NCI-H1092 (cell line): Measurements from ENCODE around the gene OR14K1.
"Not testable (repeated sequence)": the region's sequence is repeated elsewhere in the genome, so short reads cannot be mapped to it uniquely, and the experiment has no call there.

Experiments used
- DNase-seq: peaks from one replicate; lab custom pipeline; 2025; lab: John Stamatoyannopoulos, UW

The OR14K1 gene, protein sequence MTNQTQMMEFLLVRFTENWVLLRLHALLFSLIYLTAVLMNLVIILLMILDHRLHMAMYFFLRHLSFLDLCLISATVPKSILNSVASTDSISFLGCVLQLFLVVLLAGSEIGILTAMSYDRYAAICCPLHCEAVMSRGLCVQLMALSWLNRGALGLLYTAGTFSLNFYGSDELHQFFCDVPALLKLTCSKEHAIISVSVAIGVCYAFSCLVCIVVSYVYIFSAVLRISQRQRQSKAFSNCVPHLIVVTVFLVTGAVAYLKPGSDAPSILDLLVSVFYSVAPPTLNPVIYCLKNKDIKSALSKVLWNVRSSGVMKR

DNA sequence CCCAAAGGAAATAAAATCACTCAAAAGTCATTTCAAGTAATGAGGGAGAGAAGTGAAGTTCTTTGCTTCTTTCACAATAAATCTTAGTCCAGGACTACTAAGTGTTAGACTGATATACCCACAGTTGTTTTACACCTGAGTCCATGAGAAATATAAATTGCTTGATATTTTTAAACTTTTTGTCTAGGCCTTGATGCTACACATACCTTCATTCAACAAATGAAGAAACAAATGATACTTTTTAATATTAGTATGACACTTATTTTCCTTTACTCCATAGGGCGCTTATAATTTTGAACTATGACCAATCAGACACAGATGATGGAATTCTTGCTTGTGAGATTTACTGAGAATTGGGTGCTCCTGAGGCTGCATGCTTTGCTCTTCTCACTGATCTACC lies at the start of gene OR14K1:
Gene OR14K1, plus strand, starts transcription at position 301 of the 400 bp plus-strand sequence. Its CDS starts 0 bp downstream, at position 301.
- DNase-seq: no peak

DNA sequence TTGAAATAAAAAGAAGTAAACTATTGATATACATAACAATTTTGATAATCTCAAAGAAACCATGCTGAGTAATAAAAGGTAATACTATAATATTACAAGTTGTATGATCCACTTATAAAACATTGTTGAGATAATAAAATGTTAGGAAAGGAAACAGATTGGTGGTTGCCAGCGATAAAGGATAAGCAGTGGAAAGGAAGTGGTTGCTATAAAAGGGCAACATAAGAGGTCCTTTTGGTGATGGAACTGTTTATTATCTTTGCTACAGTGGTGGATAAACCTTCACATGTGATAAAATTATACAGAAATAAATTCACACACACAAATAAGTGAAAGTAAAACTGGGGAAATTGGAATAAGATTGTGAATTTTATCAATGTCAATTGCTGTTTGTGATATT lies 37.1 kb upstream of the OR14K1 start:
- no peak for DNase-seq

DNA sequence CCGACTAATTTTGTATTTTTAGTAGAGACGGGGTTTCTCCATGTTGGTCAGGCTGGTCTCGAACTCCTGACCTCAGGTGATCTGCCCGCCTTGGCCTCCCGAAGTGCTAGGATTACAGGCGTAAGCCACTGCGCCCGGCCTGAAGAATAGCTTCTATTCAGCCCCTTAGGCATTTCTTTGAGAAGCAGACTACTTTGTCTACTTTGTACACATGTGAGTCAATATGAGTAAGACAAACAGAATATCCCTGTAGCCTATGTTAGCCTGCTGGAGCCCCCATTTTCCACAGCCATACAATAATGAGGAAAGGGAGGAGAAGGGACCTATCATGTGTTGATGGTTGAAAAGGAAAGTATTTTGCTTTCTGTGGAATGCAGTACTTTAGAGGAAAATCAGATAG lies 27.7 kb upstream of the OR14K1 start:
- DNase-seq: not testable (repeated sequence)

DNA sequence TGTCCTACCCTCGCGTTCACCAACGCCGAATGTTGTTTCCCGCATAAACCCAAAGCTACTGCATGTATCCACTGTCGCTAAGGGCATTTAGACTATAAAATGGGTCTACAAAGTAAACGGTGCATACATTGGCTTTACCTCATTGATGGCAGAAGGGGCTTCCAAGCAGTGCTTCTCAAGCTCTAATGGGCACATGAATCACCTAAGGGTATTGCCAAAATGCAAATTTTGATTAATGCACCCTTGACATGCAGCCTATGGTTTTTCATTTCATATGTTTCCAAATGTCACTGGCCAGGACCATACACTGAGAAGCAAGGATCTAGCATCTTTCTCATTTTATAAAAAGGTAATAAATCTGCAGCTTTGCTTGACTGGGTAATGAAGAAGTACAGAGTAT lies 24.7 kb upstream of the OR14K1 start:
- no peak for DNase-seq

DNA sequence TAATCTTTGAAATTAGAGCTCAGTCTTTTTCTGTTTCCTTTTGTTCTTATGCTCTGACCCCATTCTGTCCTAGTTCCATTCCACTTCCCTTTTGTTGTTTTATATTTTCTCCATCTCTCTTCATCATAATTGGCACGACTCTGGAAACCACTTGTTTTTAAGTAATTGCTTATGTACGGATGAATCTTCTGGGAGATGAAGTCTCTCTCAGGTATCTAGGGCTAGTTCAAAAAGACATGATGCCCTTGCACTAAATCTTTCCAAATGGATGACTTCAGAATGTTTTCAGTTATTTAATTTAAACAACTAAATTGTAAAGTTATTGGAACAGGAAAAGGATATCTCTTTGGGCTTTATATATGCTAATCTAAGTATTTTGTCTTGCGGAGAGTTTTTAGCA lies 21.9 kb upstream of the OR14K1 start, which contains the start of gene OR6F1:
Gene OR6F1, minus strand, starts transcription at position 101 of the 400 bp plus-strand sequence. CDS start 3,891 bp downstream, outside the sequence.
- DNase-seq: no peak

DNA sequence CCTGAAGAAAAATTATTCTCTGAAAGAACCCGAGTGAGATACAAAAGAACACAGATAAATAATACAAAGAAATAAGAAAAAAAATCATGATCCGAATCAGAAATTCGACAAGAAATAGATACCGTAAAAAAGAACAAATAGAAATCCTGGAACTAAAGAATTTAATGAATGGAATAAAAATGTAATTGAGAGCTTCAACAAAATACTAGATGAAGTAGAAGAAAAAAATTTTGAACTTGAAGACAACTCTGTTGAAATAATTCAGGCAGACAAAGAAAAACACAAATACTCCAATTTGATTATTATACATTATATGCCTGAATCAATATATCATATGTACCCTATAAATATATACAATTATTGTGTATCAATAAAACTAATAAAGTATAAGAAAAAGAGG lies 17.2 kb upstream of the OR14K1 start:
- DNase-seq: no peak

DNA sequence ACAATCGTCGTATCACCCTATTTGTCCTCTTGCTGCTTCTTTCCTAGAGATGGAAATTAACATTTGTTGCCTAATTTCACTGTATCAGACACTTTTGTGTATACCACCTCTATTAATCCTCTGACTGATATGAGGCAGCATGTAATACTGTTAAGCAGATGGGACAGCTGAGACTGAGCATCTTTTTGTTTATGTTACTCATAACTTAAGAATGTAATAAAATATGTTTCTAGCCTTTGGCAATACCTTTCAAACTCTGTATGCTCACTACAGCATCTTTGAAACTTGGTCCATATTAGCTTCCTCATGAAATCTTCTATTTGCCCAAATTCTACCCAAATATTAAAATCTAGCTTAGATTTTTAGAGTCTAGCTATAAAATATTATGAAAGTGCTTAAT lies 2.3 kb downstream of the OR14K1 start:
- no peak for DNase-seq

DNA sequence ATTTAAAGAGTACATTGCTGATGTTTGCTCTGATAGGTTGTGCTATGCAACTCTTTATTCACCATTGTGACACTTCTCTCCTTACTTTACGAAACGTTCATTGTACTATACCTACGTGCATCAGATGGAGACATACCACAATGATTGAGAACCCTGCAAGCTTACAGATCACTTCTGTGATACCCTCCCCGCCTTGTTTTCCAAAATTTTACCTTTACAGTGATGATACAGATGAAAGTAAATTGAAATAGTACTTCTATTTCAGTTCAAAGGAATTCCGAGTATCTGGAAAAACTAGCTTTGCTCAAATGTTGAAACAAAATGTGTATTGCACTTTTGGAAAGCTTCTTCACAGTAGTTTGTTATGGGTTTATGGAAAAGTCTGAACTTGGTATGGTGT lies 3.3 kb downstream of the OR14K1 start:
- no peak for DNase-seq

DNA sequence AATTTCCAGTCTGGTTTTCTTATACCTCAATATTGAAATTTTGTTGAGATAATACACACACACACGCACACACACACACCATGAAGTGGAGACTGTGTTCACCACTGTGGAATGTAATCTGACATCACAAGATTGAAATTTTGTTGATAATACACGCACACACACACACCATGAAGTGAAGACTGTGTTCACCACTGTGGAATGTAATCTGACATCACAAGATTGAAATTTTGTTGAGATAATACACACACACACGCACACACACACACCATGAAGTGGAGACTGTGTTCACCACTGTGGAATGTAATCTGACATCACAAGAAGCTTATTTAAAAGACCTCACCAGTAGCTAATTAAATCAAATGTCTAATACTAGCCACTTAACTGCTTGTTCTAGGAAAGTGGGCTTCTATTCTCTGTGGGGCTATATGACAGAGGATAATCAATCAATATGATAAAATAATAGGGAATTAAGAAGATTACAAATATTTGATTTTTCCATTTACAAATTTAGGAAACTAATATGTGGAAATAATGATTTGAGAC lies 3.9 kb downstream of the OR14K1 start:
- not testable (repeated sequence) for DNase-seq

DNA sequence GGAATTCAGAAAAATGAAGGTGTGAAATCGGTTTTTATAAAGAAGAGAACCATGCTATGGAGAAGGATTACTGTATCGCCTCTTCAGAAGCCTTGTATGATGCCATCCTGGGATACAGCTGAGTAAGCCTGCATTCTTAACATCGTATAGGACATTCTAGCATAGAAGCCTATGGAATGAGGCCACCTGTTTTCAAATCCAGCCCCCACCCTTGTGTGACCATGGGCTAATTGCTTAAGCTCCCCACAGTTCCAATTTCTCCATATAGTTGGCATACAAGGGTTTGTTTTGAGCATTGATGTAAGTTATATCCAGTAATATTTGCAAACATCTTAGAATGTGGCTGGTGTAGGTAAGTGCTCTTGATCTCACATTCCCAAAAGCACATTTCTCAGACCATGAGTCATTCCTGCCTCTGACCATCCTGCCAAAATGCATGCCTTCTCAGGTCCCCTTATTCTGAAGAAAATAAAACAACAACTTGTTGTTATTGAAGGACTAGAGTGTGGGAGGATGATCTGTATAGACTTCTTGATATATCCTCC lies 8.0 kb downstream of the OR14K1 start:
- no peak for DNase-seq

DNA sequence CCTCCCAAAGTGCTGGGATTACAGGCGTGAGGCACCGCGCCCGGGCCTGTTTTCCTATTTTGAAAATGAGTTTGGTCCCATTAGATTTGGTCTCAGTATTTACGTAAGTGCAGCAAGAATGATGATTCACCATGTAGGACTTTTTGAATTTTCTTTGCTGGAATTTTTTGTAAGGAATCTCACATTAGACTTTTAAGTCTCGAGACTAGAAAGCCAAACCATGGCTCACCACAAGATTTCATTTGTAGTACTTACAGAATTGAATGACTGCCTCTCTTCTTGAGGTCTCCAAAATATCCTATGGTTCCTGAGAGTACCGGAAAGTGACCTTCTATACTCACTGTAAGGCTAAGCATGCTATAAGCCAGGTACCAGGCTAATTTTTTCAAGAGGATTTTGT lies 9.2 kb downstream of the OR14K1 start:
- DNase-seq: no peak

DNA sequence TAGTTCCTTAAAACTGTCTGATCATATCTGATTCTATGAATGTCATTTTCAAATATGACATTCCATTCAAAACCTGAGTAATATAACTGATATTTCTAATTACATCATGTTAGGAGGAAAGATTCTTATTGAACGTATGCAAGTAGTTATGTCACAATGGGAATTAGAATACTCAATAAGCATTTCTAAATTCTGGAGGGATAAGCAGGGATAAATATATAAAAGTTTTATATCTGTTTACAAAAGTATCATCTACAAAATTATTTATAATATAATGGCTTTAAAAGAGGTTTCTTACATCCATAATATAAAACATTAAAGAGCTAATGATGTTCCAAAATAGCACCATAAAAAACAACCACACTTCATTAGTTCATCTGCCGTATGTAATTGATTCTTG lies 9.6 kb downstream of the OR14K1 start, which contains the start of gene OR14A2:
Gene OR14A2, minus strand, starts transcription at position 101 of the 400 bp plus-strand sequence.
- no peak for DNase-seq

DNA sequence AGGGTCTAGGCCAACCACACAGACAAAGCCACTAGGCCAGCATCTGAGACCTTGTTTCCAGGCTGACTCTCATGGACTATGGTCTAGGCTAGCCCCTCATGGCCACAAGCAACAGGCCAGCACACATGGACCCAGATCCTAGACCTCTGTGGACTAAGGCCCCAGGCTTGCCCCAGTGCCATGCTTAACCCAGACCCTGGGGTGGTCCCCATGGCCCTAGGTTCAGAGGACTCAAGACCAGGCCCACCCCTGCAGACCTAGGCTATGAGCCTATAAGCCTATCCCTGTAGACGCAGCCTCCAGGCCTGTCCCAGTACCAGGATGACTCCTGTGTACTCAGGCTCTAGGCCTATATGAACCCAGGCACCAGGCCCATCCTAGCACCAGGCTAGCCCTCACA lies 11.5 kb downstream of the OR14K1 start:
- no peak for DNase-seq

DNA sequence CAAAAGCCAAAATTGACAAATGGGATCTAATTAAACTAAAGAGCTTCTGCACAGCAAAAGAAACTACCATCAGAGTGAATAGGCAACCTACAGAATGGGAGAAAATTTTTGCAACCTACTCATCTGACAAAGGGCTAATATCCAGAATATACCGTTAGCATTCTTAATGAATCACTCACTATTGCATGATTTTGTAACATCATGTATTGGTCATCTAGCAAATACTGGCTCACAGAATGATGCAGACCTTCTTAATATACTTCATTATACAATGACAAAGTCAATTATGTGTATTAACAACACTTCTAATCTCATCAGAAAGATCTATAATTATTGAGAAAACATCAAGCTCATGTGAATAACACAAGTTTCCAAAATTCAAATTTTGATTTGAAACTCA lies 15.9 kb downstream of the OR14K1 start:
- DNase-seq: not testable (repeated sequence)

DNA sequence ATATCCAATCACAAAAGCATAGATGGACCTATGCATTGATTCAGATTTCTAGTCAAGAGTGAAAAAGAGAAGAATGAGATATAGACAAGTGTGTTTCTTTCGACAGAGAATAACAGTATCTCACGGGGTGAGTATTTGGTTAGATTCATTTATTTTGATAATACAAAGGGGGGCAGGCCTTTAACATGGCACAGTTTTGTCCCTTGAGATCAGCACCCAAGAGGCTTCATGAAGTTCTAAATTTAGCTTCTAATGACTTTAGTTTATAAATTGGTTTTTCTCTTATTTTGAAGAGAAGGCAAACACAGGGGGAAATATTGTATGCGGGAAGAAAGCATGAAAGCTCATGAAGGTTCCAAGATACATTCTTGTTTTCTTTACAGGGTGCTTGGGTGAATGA lies 22.0 kb downstream of the OR14K1 start, which contains the start of gene OR1C1:
Gene OR1C1, minus strand, starts transcription at position 101 of the 400 bp plus-strand sequence. CDS start 2,150 bp downstream, outside the sequence.
- DNase-seq: no peak

DNA sequence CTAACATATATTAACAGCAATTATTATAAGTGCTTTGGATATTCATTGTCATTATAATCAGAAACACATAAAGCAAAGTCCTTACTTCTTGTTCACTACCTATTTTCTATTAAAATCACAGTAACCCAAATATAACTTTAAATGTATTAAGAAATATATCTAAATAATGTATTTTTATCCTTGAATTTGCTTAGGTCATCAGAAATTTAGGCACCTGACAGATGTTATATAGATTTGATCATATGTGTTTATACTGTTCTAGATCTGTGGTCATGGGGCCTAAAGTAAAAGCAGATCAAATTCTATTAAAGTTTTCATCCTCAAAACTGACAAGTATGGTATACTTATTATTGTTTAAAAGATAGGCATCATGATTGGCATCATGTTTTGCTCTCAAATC lies 31.2 kb downstream of the OR14K1 start:
- DNase-seq: no peak
